Activated naive CD4-positive, alpha-beta T cell treated with anti-CD3 and anti-CD28 coated beads for 36 hours (primary cell): ENCODE data around the gene C5orf15. TPM values are rescaled to one million over a fixed set of nuclear protein-coding genes. Genes with fewer than 3 reads are reported as not detected.
"Not testable (repeated sequence)": the region's sequence is repeated elsewhere in the genome, so short reads cannot be mapped to it uniquely, and the experiment has no call there.

Experiments used
- CTCF ChIA-PET: fragments of 350-600 bp; sonication (Branson Sonifier 250); formaldehyde crosslinking; loops from one replicate; lab custom pipeline; 2021; ENCODE audit warnings: antibody characterized with exemption; lab: Charles Lee
- DNase-seq: peaks from one replicate; pipeline ENCODE4 v3.0.0-alpha.2; 2020
- H3K27ac Mint-ChIP-seq: one replicate; pipeline ENCODE4 v1.8.0; 2021; ENCODE audit warnings: mild to moderate bottlenecking, mixed read lengths
- H3K27me3 Mint-ChIP-seq: one replicate; pipeline ENCODE4 v1.8.0; 2021; ENCODE audit warnings: low read depth, mixed read lengths
- H3K36me3 Mint-ChIP-seq: one replicate; pipeline ENCODE4 v1.8.0; 2021; ENCODE audit warnings: low read depth, mixed read lengths
- H3K4me1 Mint-ChIP-seq: one replicate; pipeline ENCODE4 v1.8.0; 2021; ENCODE audit warnings: low read depth, mixed read lengths
- H3K4me3 Mint-ChIP-seq: one replicate; pipeline ENCODE4 v1.8.0; 2021; ENCODE audit warnings: mild to moderate bottlenecking, moderate library complexity, mixed read lengths
- H3K9me3 Mint-ChIP-seq: one replicate; pipeline ENCODE4 v1.8.0; 2021; ENCODE audit warnings: mixed read lengths
- intact Hi-C: fragments of 100-400 bp; cut with micrococcal nuclease; formaldehyde crosslinking; loops from one replicate; pipeline ENCODE4 v1.15.1; 2023
- total RNA-seq, 2 experiments: library from RNA; stranded (reverse); gene quantifications; one replicate each; pipeline ENCODE4 v1.2.3, GENCODE V29; 2021

The C5orf15 gene
- total RNA-seq, 2 experiments from 2014 or later, result 18.1 to 18.6 TPM

DNA sequence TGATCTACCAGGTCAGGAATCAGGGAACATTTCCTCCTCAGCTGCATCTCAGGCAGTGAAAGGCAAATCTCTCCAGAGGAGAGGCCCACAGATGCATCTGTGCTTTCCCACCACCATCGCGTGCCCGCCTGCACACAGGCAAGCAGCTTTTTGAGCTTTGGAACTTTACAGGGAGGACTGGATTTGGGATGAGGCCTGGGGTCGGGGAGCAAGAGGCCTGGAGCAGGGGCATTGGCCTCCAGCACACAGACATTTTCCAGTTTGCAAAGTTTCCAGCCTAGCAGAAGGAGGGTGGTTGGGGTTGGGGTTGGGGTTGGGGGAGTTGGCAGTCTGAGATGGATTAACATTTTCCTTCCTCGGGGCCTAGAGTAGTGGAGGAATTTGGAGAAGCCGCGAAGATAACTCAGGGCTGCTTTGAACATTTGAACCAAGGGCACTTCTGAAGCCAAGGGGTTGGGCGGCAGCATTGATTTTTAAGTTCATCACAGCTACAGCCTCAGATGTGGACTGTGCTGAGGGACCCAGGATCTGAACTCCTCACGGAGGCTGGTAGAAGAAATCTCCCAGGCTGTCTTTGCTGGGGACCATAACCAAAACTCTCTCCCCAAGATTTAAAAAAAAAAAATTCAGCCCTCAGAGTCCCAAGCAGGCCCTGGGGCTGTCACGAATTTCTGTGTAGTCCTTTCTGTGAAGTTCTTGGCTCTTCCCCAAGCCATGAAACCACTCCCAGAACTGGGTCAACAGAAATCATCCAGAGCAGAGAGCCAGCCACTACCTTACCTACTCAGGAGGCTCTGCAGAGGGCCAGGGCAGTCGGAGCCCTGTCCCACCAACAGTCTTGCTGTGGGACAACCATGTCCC, 25.6 kb downstream of the C5orf15 start:
- Mint-ChIP-seq H3K4me1 (peaks cover 23% of the 10 kb centered on the region), H3K27ac (no peak overlapping the region), H3K4me3 (no peak overlapping the region), H3K27me3 (no peaks in the 10 kb centered on the region), H3K9me3 (no peaks in the 10 kb centered on the region), H3K36me3 (no peaks in the 10 kb centered on the region)
- intact Hi-C loops, result loop anchor here (5.0 to 10.0 kb wide), 2 partner anchors 328 to 521 kb away; partner anchors contain the start of gene FSTL4
- DNase-seq, result no peak
- CTCF ChIA-PET, result interaction anchor here (1.1 to 3.3 kb wide), 4 partner anchors 18 to 453 kb away, joined by 3 to 18 read pairs (median 5); no protein-coding TSS in a partner anchor

DNA sequence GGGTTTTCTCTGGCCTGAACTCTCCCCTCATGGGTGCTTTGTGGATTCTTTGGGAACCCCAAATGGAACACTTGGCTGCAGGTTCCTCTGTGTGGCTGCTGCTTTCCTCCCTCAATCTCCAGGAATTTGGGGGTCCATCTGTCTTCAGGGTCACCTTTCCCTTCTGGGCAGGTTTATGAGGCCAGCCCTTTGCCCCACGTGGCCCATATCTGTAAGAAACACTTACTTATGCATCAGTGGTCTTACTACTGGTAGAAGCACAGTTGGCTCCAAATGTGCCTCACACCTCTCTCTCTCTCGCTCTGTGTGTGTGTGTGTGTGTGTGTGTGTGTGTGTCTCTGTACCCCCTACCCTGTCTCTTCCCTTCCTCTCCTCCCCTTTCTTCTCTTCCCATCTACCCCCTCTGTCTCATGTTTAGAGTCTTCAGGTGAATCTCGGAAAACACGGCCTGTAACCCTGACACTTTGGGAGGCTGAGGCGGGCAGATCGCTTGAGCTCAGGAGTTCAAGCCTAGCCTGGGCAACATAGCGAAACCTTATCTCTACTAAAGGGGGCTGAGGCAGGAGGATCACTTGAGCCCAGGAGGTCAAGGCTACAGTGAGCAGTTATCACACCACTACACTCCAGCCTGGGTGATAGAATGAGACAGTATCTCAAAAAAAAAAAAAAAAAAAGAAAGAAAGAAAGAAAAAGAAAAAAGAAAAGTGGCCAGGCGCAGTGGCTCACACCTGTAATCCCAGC, 26.8 kb downstream of the C5orf15 start:
- DNase-seq, result no peak
- Mint-ChIP-seq H3K9me3 (no peaks in the 10 kb centered on the region), H3K27ac (no peak overlapping the region), H3K4me3 (no peak overlapping the region), H3K4me1 (peaks cover 23% of the 10 kb centered on the region), H3K36me3 (no peaks in the 10 kb centered on the region), H3K27me3 (no peaks in the 10 kb centered on the region)
- CTCF ChIA-PET, result no interaction called here
- intact Hi-C loops, result loop anchor here (5.0 to 10.0 kb wide), 2 partner anchors 327 to 519 kb away; partner anchors contain the start of gene FSTL4

DNA sequence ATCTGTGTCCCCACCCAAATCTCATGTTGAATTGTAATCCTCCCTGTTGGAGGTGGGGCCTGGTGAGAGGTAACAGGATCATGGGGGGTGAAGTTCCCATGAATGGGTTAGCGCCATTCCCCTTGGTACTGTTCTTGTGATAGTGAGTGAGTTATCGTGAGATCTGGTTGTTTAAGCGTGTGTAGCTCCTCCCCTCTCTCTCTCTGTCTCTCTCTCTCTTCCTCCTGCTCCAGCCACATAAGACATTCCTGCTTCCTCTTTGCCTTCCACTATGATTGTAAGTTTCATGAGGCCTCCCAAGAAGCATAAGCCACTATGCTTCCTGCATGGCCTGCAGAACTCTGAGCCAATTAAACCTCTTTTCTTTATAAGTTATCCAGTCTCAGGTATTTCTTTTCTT, 28.8 kb downstream of the C5orf15 start:
- Mint-ChIP-seq H3K27me3 (no peaks in the 10 kb centered on the region), H3K4me3 (no peak overlapping the region), H3K9me3 (no peaks in the 10 kb centered on the region), H3K4me1 (peaks cover 23% of the 10 kb centered on the region), H3K36me3 (no peaks in the 10 kb centered on the region), H3K27ac (peak overlapping the region; percentile 61)
- DNase-seq, result no peak
- intact Hi-C loops, result loop anchor here (1.0 to 10.0 kb wide), 3 partner anchors 9 to 517 kb away; partner anchors contain the start of gene FSTL4
- CTCF ChIA-PET, result interaction anchor here (0.6 to 1.8 kb wide), 6 partner anchors 9 to 133 kb away, joined by 3 to 7 read pairs (median 4); no protein-coding TSS in a partner anchor

DNA sequence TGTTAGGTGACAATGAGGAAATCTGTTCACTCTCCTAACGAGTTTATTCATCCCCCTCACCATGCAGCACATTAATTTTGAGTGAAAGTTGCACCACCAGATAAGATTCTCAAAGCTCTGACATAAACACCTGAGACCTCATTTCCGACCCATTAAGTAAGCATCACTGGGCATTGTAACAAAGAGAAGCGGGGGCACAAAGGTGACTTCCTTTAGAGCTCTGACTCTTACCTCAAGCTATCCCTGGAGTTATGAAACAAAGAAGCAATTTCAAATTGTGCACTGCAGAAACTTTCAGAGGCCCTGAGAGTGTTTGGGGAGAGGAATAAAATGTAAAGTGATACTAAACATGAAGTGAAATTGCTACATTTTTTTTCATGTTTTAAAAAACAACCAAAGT, 29.5 kb downstream of the C5orf15 start:
- Mint-ChIP-seq H3K4me3 (no peak overlapping the region), H3K9me3 (no peaks in the 10 kb centered on the region), H3K36me3 (no peaks in the 10 kb centered on the region), H3K27me3 (no peaks in the 10 kb centered on the region), H3K27ac (peak overlapping the region; percentile 61), H3K4me1 (peaks cover 26% of the 10 kb centered on the region)
- intact Hi-C loops, result loop anchor here (1.0 kb wide), 1 partner anchor 9 kb away; no protein-coding TSS in a partner anchor
- CTCF ChIA-PET, result interaction anchor here (0.7 to 1.8 kb wide), 6 partner anchors 9 to 134 kb away, joined by 3 to 7 read pairs (median 3); no protein-coding TSS in a partner anchor
- peak; percentile 22 for DNase-seq

- Mint-ChIP-seq H3K27ac (peak overlapping the region; percentile 19), H3K9me3 (no peaks in the 10 kb centered on the region), H3K27me3 (no peaks in the 10 kb centered on the region), H3K36me3 (no peaks in the 10 kb centered on the region), H3K4me1 (peaks cover 27% of the 10 kb centered on the region), H3K4me3 (no peak overlapping the region)
- intact Hi-C loops, result no loop called here
- CTCF ChIA-PET, result interaction anchor here (1.0 to 1.8 kb wide), 6 partner anchors 8 to 181 kb away, joined by 3 to 7 read pairs (median 3); no protein-coding TSS in a partner anchor
- no peak for DNase-seq
Observed at GRCh38 chr5:133938039-133938821, 30.2 kb downstream of the C5orf15 start.

DNA sequence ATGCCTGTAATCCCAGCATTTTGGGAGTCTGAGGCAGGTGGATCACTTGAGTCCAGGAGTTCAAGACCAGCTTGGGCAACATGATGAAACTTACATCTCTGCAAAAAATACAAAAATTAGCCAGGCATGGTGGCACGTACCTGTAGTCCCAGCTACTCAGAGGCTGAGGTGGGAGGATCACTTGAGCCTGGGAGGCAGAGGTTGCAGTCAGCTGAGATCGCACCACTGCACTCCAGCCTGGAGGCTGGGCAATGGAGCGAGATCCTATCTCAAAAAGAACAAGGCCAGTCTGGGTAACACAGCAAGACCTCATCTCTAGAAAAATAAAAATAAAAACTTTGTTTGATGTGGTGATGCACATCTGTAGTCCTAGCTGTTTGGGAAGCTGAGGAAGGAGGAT, 30.8 kb downstream of the C5orf15 start:
- H3K4me3 Mint-ChIP-seq, H3K27me3 Mint-ChIP-seq, DNase-seq, intact Hi-C loops, H3K27ac Mint-ChIP-seq, H3K36me3 Mint-ChIP-seq, H3K9me3 Mint-ChIP-seq: not testable (repeated sequence)
- peaks cover 27% of the 10 kb centered on the region for H3K4me1 Mint-ChIP-seq
- CTCF ChIA-PET, result interaction anchor here (1.0 to 1.3 kb wide), 2 partner anchors 68 to 180 kb away, joined by 3 read pairs; no protein-coding TSS in a partner anchor

GRCh38 chr5:133936651-133937015, 31.8 kb downstream of the C5orf15 start:
- peaks cover 30% of the 10 kb centered on the region for H3K4me1 Mint-ChIP-seq

DNA sequence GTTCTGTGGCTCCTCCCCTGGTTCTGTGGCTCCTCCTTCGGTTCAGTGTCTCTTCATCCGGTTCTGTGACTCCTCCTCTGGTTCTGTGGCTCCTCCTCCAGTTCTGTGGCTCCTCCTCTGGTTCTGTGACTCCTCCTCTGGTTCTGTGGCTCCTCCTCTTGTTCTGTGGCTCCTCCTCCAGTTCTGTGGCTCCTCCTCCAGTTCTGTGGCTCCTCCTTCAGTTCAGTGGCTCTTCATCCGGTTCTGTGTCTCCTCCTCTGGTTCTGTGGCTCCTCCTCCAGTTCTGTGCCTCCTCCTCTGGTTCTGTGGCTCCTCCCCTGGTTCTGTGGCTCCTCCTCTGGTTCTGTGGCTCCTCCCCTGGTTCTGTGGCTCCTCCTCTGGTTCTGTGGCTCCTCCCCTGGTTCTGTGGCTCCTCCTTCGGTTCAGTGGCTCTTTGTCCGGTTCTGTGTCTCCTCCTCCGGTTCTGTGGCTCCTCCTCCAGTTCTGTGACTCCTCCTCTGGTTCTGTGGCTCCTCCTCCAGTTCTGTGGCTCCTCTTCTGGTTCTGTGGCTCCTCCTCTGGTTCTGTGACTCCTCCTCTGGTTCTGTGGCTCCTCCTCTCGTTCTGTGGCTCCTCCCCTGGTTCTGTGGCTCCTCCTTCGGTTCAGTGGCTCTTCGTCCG, 32.3 kb downstream of the C5orf15 start:
- H3K27me3 Mint-ChIP-seq, DNase-seq, H3K36me3 Mint-ChIP-seq, H3K4me3 Mint-ChIP-seq, H3K9me3 Mint-ChIP-seq, intact Hi-C loops, H3K27ac Mint-ChIP-seq, CTCF ChIA-PET: not testable (repeated sequence)
- peaks cover 35% of the 10 kb centered on the region for H3K4me1 Mint-ChIP-seq

More at GRCh38 chr5:133936651-133937015, 31.8 kb downstream of the C5orf15 start:
- no peak overlapping the region for H3K4me3 Mint-ChIP-seq
- CTCF ChIA-PET, result interaction anchor here (0.6 kb wide), 1 partner anchor 383 kb away, joined by 3 read pairs; no protein-coding TSS in a partner anchor
- intact Hi-C loops, result no loop called here
- peak overlapping the region; percentile 30 for H3K27ac Mint-ChIP-seq
- H3K36me3 Mint-ChIP-seq, result no peaks in the 10 kb centered on the region
- no peak for DNase-seq
- H3K9me3 Mint-ChIP-seq, result no peaks in the 10 kb centered on the region
- no peaks in the 10 kb centered on the region for H3K27me3 Mint-ChIP-seq

DNA sequence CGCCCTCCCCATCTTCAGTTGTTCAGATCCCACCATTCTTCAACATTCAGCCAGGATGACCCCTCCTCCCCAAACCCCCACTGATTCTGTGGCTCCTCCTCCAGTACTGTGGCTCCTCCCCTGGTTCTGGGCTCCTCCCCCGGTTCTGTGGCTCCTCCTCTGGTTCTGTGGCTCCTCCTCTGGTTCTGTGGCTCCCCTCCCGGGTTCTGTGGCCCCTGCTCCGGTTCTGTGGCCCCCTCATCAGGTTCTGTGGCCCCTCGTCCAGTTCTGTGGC, 32.8 kb downstream of the C5orf15 start:
- no peak for DNase-seq
- H3K4me1 Mint-ChIP-seq, result peaks cover 39% of the 10 kb centered on the region
- H3K27me3 Mint-ChIP-seq, result no peaks in the 10 kb centered on the region
- no peaks in the 10 kb centered on the region for H3K9me3 Mint-ChIP-seq
- intact Hi-C loops, result no loop called here
- no peak overlapping the region for H3K4me3 Mint-ChIP-seq
- H3K27ac Mint-ChIP-seq, result no peak overlapping the region
- no peaks in the 10 kb centered on the region for H3K36me3 Mint-ChIP-seq
- CTCF ChIA-PET, result interaction anchor here (0.6 kb wide), 1 partner anchor 86 kb away, joined by 6 read pairs; no protein-coding TSS in a partner anchor

DNA sequence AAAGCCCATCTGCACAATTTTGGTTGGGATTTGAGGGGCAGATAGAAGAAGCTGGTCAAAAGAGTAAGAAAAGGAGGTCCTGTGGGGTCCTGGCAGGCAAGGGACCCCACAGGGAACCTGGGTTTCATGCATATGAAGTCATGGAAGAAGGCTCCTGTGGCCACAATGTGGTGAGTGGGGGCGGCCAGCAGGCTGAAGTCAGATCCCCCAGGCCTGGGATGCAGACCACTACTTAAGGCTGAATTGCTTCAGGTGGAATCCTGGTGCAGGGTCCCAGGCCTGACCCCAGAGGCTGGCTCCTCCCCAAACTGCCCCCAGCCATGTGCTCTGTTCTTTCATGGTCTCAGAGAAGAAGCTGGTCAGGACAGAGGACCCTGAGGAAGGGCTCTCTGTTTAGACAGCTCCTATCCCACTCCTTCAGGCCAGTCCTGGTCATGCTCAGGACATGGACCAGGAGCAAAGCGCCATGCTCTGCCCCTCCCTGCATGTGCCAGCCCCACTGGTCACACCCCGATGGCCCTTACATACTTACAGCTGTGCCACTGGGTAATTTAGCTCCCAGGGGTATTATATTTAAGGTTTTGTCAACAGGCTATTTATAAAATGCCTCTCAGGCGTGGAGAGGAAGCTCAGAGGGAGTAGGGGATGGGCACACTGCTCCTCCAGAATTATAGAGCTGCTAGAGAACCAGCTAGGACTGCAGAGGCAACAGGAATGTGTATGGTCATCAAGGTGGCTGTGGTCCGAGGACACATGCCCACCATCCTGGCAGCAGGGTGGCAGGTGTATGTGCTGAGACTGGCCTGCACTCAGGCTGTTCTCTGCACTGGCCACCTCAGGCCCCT, 33.4 kb downstream of the C5orf15 start:
- Mint-ChIP-seq H3K4me3 (no peak overlapping the region), H3K27ac (no peak overlapping the region), H3K4me1 (peaks cover 41% of the 10 kb centered on the region), H3K27me3 (no peaks in the 10 kb centered on the region), H3K36me3 (no peaks in the 10 kb centered on the region), H3K9me3 (no peaks in the 10 kb centered on the region)
- CTCF ChIA-PET, result interaction anchor here (0.6 kb wide), 1 partner anchor 87 kb away, joined by 6 read pairs; no protein-coding TSS in a partner anchor
- intact Hi-C loops, result no loop called here
- DNase-seq, result no peak
